Measurements from ENCODE around the gene KYNU.
"Not testable (repeated sequence)": the region's sequence is repeated elsewhere in the genome, so short reads cannot be mapped to it uniquely, and the experiment has no call there.

The KYNU gene

GRCh38 chr2:142877216-142877838, at the start of gene KYNU:
KYNU (plus strand) TSS chr2:142877664; CDS start chr2:142885368, 7,704 bp downstream.
- DNase-seq = no peak

- DNase-seq = no peak
Observed at GRCh38 chr2:142834021-142834420, 43.4 kb upstream of the KYNU start.

- DNase-seq = no peak
Observed at GRCh38 chr2:142840436-142840835, 37.0 kb upstream of the KYNU start.

- DNase-seq = no peak
Observed at GRCh38 chr2:142841788-142842187, 35.7 kb upstream of the KYNU start.

GRCh38 chr2:142842369-142842768, 35.1 kb upstream of the KYNU start:
- DNase-seq = no peak

GRCh38 chr2:142843731-142844130, 33.7 kb upstream of the KYNU start:
- no peak for DNase-seq

- DNase-seq = no peak
Observed at GRCh38 chr2:142848023-142848606, 29.3 kb upstream of the KYNU start.

- no peak for DNase-seq
Observed at GRCh38 chr2:142849820-142850219, 27.6 kb upstream of the KYNU start.

GRCh38 chr2:142853912-142854311, 23.6 kb upstream of the KYNU start:
- DNase-seq = no peak

- DNase-seq = no peak
Observed at GRCh38 chr2:142857256-142858164, 20.0 kb upstream of the KYNU start.

- no peak for DNase-seq
Observed at GRCh38 chr2:142858961-142859360, 18.5 kb upstream of the KYNU start.

- no peak for DNase-seq
Observed at GRCh38 chr2:142862299-142862698, 15.2 kb upstream of the KYNU start.

GRCh38 chr2:142862847-142863246, 14.6 kb upstream of the KYNU start:
- no peak for DNase-seq

- DNase-seq = no peak
Observed at GRCh38 chr2:142863485-142863961, 13.9 kb upstream of the KYNU start.

GRCh38 chr2:142864605-142865004, 12.9 kb upstream of the KYNU start:
- DNase-seq = not testable (repeated sequence)

- no peak for DNase-seq
Observed at GRCh38 chr2:142865924-142866323, 11.5 kb upstream of the KYNU start.

- DNase-seq = no peak
Observed at GRCh38 chr2:142866426-142866825, 11.0 kb upstream of the KYNU start.

- DNase-seq = no peak
Observed at GRCh38 chr2:142867136-142867535, 10.3 kb upstream of the KYNU start.

- no peak for DNase-seq
Observed at GRCh38 chr2:142868229-142868762, 9.2 kb upstream of the KYNU start.

GRCh38 chr2:142869065-142869460, 8.4 kb upstream of the KYNU start:
- not testable (repeated sequence) for DNase-seq

GRCh38 chr2:142869461-142870106, 7.9 kb upstream of the KYNU start:
- DNase-seq = no peak

GRCh38 chr2:142870526-142870925, 6.9 kb upstream of the KYNU start:
- DNase-seq = no peak

GRCh38 chr2:142871396-142871795, 6.1 kb upstream of the KYNU start:
- DNase-seq = no peak

Measured in stimulated activated CD4-positive, alpha-beta T cell treated with anti-CD3 and anti-CD28 coated beads, Interleukin-12 subunit alpha, Interleukin-12 subunit beta, amount 100 ng/mL, for 4 hours (primary cell).